Activated naive CD8-positive, alpha-beta T cell treated with anti-CD3 and anti-CD28 coated beads, Interleukin-2, amount 10 ng/mL, durations not matched to agents 7 days and 5 days (primary cell): ENCODE measurements around the gene SLC9A1. TPM values are rescaled to one million over a fixed set of nuclear protein-coding genes. Genes with fewer than 3 reads are reported as not detected.
A peak's percentile ranks its signal among the peaks of the same experiment; 100 is the strongest.

Experiments
- ATAC-seq: fragments of 150-1000 bp; cut with Tn5 transposase; one replicate; pipeline ENCODE4 v1.10.0; 2021; ENCODE audit warnings: low read depth, moderate library complexity
- POLR2A ChIA-PET: fragments of 350-600 bp; sonication (Branson Sonifier 250); formaldehyde crosslinking; loops from one replicate; lab custom pipeline; 2021; ENCODE audit warnings: antibody characterized with exemption; lab: Charles Lee
- DNase-seq: peaks from one replicate; pipeline ENCODE4 v3.0.0; 2021
- H3K27ac Mint-ChIP-seq: one replicate; pipeline ENCODE4 v1.8.0; 2022; ENCODE audit warnings: mild to moderate bottlenecking, mixed read lengths
- H3K27me3 Mint-ChIP-seq: one replicate; pipeline ENCODE4 v1.8.0; 2022; ENCODE audit warnings: mild to moderate bottlenecking, moderate library complexity, mixed read lengths
- H3K36me3 Mint-ChIP-seq: one replicate; pipeline ENCODE4 v1.8.0; 2021; ENCODE audit warnings: mild to moderate bottlenecking, mixed read lengths
- H3K4me1 Mint-ChIP-seq: one replicate; pipeline ENCODE4 v1.8.0; 2021; ENCODE audit warnings: mixed read lengths
- H3K4me3 Mint-ChIP-seq: one replicate; pipeline ENCODE4 v1.8.0; 2022; ENCODE audit warnings: mild to moderate bottlenecking, moderate library complexity, mixed read lengths
- H3K9me3 Mint-ChIP-seq: one replicate; pipeline ENCODE4 v1.8.0; 2021; ENCODE audit warnings: mixed read lengths
- total RNA-seq, 2 experiments: library from RNA; stranded (reverse); gene quantifications; one replicate each; pipeline ENCODE4 v1.2.3, GENCODE V29; 2021

The SLC9A1 gene
- total RNA-seq, 2 experiments from 2014 or later, result 23.7 to 24.5 TPM

DNA sequence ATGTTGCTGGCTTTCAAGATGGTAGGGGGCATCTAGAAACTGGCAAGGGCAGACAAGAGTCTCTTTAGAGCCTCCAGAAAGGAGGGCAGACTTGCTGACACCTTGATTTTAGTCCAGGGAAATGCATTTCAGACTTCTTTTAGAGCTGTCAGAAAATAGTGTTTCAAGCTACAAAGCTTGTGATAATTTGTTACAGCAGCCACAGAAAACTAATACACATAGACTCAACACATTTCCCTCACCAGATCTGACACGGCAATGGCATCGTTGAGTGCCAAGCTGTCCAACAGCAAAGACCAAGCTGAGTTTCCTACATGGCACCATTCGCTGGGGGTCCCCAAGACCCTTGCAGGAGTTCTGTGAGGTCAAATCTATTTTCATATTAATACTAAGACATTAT lies 62.0 kb downstream of the SLC9A1 start:
- Mint-ChIP-seq H3K9me3 (no peaks in the 10 kb centered on the region), H3K4me1 (peaks cover 3% of the 10 kb centered on the region), H3K27me3 (peaks cover 5% of the 10 kb centered on the region), H3K36me3 (no peaks in the 10 kb centered on the region), H3K27ac (no peak overlapping the region), H3K4me3 (no peak overlapping the region)
- POLR2A ChIA-PET, result interaction anchor here (0.7 kb wide), 1 partner anchor 180 kb away, joined by 3 read pairs; no protein-coding TSS in a partner anchor
- no peak for ATAC-seq
- no peak for DNase-seq

DNA sequence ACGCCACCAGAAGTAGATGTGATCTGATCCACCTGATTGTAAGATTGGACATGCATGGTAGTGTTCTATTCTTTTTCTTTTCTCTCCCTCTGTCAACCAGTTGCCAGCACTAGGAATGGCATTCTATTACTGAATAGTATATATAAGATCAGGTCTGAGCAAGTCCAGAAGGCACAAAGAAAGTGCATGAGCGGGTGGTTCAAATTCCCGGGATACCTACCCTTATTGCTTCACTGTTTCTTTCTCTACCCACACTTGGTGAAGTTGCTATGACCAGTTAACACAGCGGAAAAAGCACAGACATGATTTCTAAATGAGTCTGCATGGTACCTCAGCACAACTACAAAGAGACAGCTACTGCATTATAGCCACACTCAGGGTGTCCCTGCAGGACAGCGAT lies 64.0 kb downstream of the SLC9A1 start:
- H3K27ac Mint-ChIP-seq, result no peak overlapping the region
- H3K4me1 Mint-ChIP-seq, result peaks cover 2% of the 10 kb centered on the region
- peaks cover 5% of the 10 kb centered on the region for H3K27me3 Mint-ChIP-seq
- H3K4me3 Mint-ChIP-seq, result no peak overlapping the region
- H3K9me3 Mint-ChIP-seq, result peaks cover 6% of the 10 kb centered on the region
- peaks cover 2% of the 10 kb centered on the region for H3K36me3 Mint-ChIP-seq
- ATAC-seq (no peak), DNase-seq (no peak)
- POLR2A ChIA-PET, result no interaction called here

DNA sequence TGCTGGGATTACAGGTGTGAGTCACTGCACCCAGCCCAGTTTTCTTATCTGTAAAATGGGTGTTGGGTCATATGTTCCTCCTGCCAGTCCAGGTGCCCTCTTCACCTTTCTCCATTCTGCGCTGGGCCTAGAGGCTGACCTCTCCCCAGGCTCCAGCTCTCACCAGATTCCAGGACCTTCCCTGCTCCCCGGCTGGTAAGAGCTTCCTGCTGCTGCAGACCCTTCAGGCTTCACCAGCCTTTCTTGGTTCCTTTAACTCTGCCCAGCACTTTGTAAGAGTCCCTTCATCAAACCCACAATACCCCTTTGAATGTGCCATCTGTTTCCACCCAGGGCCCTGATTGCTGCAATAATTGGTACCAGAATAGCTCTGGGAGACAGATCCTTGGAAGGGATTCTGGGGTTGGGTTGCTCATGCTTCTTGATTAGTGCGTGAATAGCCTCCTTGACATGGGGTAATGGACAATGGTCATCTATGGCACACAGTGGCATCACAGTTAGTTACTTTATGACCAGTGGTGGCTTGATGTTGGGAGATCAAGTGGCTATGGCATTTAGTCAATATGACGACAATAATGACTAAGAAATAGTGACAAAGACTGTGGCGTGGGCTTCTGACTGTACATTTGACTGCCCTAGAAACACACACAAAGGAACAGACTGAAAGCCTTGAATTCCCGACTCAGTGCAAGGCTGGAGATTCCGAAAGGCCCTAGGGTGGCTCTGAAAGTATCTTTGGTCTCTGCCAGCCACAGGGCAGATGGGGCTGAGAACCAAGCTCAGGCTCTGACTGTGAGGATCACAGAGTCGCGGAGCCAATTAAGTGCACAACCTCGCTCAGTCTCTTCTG lies 67.3 kb downstream of the SLC9A1 start:
- ATAC-seq, result no peak

DNA sequence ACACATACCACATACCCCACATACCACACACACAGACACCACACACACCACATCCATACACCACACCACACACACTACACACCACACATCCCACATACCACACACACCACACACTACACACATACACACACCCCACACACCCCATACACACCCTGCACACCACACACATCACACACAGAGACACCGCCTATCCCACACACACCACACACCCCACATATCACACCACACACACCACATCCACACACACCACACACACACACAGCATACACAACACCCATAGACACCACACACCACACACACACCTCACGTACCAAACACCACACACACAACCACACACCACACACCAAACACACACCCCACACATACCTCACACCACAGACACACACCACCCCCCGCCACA lies 68.3 kb downstream of the SLC9A1 start:
- peaks cover 2% of the 10 kb centered on the region for H3K36me3 Mint-ChIP-seq
- peaks cover 6% of the 10 kb centered on the region for H3K9me3 Mint-ChIP-seq
- peaks cover 2% of the 10 kb centered on the region for H3K4me1 Mint-ChIP-seq
- ATAC-seq (no peak), DNase-seq (no peak)
- H3K4me3 Mint-ChIP-seq, result no peak overlapping the region
- H3K27ac Mint-ChIP-seq, result peak overlapping the region; percentile 73
- POLR2A ChIA-PET, result no interaction called here
- H3K27me3 Mint-ChIP-seq, result peaks cover 16% of the 10 kb centered on the region

More for the DNA sequence above, 67.3 kb downstream of the SLC9A1 start:
- DNase-seq, result no peak
- no peak overlapping the region for H3K27ac Mint-ChIP-seq
- H3K27me3 Mint-ChIP-seq, result peaks cover 14% of the 10 kb centered on the region
- H3K36me3 Mint-ChIP-seq, result peaks cover 2% of the 10 kb centered on the region
- H3K4me1 Mint-ChIP-seq, result peaks cover 2% of the 10 kb centered on the region
- POLR2A ChIA-PET, result no interaction called here
- H3K9me3 Mint-ChIP-seq, result peaks cover 6% of the 10 kb centered on the region
- no peak overlapping the region for H3K4me3 Mint-ChIP-seq

DNA sequence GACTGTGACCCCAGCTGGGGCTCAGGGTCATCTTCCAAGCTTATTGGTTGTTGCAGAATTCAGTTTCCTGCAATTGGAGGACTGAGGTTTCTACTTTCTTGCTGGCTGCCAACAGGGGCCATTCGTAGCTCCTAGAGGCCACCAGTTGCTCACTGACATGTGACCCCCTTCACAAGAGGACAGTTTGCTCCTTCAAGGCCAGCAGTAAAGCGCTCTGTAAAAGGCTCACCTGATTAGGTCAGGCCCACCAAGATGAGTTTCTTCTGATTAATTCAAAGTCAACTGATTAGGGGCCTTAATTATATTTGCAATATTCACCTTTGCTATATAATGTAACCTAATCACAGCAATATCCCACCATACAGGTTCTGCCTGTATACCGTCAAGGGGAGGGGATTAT lies 68.9 kb downstream of the SLC9A1 start:
- Mint-ChIP-seq H3K36me3 (peaks cover 2% of the 10 kb centered on the region), H3K9me3 (peaks cover 6% of the 10 kb centered on the region), H3K27me3 (peaks cover 13% of the 10 kb centered on the region), H3K4me1 (peaks cover 2% of the 10 kb centered on the region), H3K27ac (peak overlapping the region; percentile 73), H3K4me3 (no peak overlapping the region)
- no peak for DNase-seq
- POLR2A ChIA-PET, result no interaction called here
- no peak for ATAC-seq

DNA sequence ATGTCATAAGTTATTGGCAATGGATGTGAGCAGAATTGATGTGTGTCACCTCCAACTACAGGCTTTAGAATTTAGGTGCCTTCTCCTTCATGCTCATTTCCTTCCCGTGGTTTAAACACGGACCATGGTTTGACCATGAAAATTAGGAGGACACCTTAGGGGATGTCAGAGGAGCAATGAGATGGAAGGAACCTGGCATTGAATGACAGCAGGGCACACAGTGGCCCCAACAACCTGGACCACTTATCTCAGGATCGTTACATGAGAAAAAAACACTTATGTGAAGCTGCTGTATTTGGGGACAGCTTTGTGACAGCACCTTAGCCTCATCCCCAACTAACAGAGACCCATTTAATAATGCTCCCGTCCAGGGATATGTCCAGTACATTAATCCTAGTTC lies 70.8 kb downstream of the SLC9A1 start:
- peaks cover 6% of the 10 kb centered on the region for H3K9me3 Mint-ChIP-seq
- H3K4me3 Mint-ChIP-seq, result no peak overlapping the region
- DNase-seq (no peak), ATAC-seq (no peak)
- peaks cover 16% of the 10 kb centered on the region for H3K27me3 Mint-ChIP-seq
- peaks cover 2% of the 10 kb centered on the region for H3K36me3 Mint-ChIP-seq
- H3K27ac Mint-ChIP-seq, result no peak overlapping the region
- H3K4me1 Mint-ChIP-seq, result peaks cover 2% of the 10 kb centered on the region
- POLR2A ChIA-PET, result no interaction called here

DNA sequence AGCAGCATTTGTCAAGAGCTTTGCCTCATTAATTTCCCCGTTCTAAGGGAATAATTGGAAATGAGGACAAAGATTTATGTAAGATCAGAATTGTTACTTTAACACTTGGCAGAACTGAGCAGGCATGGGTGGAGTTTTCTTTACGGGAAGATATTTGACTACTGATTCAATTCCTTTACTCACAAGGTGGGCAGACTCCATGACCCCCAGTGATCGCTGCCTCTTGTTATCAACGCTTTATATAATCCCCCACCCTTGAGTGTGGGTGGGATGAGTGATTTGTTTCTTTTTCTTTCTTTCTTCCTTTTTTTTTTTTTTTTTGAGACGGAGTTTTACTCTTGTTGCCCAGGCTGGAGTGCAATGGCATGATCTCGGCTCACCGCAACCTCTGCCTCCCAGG lies 77.0 kb downstream of the SLC9A1 start:
- no peak overlapping the region for H3K27ac Mint-ChIP-seq
- H3K36me3 Mint-ChIP-seq, result no peaks in the 10 kb centered on the region
- DNase-seq, result no peak
- H3K4me1 Mint-ChIP-seq, result no peaks in the 10 kb centered on the region
- no peak for ATAC-seq
- no peak overlapping the region for H3K4me3 Mint-ChIP-seq
- POLR2A ChIA-PET, result no interaction called here
- H3K27me3 Mint-ChIP-seq, result peaks cover 16% of the 10 kb centered on the region
- H3K9me3 Mint-ChIP-seq, result no peaks in the 10 kb centered on the region

DNA sequence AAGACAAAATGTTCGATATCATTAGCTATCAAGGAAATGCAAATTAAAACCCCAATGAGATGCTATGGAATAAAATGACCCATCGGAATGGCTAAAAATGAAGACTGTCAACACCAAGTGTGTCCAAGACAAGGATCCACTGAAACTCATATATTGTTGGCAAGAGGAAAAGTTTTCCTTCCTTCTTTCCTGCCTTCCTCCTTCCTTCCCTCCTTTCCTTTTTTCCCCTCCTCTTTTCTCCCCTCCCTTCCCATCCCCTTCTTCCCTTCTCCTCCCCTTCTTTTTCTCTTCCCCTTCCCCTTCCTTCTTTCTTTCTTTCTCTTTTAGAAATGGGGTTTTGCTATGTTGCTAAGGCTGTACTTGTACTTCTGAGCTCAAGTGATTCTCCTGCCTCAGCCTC lies 78.1 kb downstream of the SLC9A1 start:
- DNase-seq, result no peak
- no peaks in the 10 kb centered on the region for H3K9me3 Mint-ChIP-seq
- H3K36me3 Mint-ChIP-seq, result no peaks in the 10 kb centered on the region
- no peak overlapping the region for H3K4me3 Mint-ChIP-seq
- ATAC-seq, result no peak
- no peak overlapping the region for H3K27ac Mint-ChIP-seq
- H3K27me3 Mint-ChIP-seq, result peaks cover 11% of the 10 kb centered on the region
- H3K4me1 Mint-ChIP-seq, result no peaks in the 10 kb centered on the region
- POLR2A ChIA-PET, result no interaction called here

DNA sequence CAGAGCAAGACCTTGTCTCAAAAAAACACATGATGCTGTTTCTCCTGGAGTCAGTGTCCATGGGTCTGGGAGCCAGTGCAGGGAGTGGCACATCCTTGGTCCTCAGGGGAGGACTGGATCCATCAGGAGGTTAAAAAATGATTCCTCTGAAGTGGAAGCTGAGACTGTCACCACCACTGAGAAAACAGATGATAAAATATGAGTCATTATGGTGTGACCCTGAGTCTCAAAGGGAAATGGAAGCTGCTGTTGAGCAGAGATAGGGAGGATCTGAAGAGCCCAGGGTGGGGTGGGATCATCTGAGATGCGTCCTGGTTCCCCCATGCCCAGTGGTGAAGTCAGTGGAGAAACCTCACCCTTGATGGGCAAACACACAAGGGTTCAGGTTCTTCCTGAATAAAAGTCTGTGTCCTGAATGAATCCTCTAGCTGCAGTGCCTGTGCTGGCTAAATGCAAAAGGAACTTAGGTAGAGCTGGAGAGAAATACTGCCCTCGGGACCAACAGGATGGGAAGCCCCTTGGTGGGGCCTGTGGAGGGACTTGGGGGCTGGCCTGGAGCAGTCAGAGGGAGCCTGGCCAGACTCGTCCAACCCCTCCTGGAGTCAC lies 80.6 kb downstream of the SLC9A1 start:
- Mint-ChIP-seq H3K4me1 (no peaks in the 10 kb centered on the region), H3K27me3 (peaks cover 8% of the 10 kb centered on the region), H3K36me3 (no peaks in the 10 kb centered on the region), H3K4me3 (no peak overlapping the region), H3K9me3 (no peaks in the 10 kb centered on the region), H3K27ac (no peak overlapping the region)
- ATAC-seq (no peak), DNase-seq (no peak)
- POLR2A ChIA-PET, result no interaction called here

DNA sequence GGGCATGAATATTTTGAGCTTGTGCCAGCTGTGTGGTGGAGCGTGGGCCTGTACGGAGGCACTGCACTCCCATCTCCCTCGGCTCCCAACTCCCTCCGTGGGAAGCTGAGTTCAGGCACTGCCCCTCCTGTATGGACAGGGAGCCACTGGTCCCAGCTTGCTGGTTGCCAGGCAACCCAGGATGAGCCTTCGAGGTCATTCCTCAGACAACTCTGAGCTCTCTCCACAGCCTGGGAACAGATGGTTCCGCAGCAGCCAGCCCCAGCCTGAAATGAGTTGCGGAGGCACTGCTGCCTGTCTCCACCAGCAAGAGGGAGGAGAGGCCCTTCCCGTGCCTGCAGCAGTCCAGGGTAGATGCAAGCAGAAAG lies 83.9 kb downstream of the SLC9A1 start:
- H3K27ac Mint-ChIP-seq, result no peak overlapping the region
- DNase-seq (no peak), ATAC-seq (no peak)
- POLR2A ChIA-PET, result no interaction called here
- no peaks in the 10 kb centered on the region for H3K36me3 Mint-ChIP-seq
- no peaks in the 10 kb centered on the region for H3K27me3 Mint-ChIP-seq
- H3K4me3 Mint-ChIP-seq, result no peak overlapping the region
- H3K9me3 Mint-ChIP-seq, result no peaks in the 10 kb centered on the region
- no peaks in the 10 kb centered on the region for H3K4me1 Mint-ChIP-seq

DNA sequence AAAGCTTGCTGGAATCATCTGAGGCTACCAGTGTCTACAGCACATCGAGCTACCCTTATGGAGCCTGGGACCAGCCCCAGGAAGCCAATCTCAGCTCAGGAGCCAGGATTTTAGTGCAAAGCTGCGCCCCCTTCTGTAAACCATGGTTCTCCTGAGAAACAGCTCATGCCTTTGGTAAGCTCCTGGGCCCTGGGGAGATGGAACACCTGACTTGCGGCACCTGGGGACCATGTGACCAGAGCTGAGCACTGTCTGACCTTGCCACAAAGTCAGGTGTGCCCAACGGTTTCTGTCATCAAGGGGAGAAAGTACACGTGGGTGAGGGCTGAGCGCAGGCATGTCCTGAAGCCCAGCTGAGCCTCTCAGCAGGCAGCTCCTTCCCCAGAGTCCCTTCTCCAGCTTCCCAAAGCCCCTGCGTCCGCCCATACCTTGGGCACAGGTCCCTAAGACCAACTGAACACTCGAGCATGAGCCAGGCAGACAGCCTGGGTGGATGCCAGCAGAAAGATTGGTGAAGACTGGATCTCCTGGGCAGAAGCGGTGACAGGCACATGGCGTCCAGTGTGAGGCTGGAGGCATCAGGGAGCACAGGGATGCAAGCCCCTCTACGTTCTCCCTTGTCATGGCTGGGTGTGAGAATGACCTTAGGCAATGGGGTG lies 84.4 kb downstream of the SLC9A1 start:
- no peaks in the 10 kb centered on the region for H3K4me1 Mint-ChIP-seq
- H3K9me3 Mint-ChIP-seq, result no peaks in the 10 kb centered on the region
- no peak overlapping the region for H3K4me3 Mint-ChIP-seq
- POLR2A ChIA-PET, result no interaction called here
- DNase-seq (no peak), ATAC-seq (no peak)
- no peaks in the 10 kb centered on the region for H3K27me3 Mint-ChIP-seq
- no peak overlapping the region for H3K27ac Mint-ChIP-seq
- no peaks in the 10 kb centered on the region for H3K36me3 Mint-ChIP-seq

DNA sequence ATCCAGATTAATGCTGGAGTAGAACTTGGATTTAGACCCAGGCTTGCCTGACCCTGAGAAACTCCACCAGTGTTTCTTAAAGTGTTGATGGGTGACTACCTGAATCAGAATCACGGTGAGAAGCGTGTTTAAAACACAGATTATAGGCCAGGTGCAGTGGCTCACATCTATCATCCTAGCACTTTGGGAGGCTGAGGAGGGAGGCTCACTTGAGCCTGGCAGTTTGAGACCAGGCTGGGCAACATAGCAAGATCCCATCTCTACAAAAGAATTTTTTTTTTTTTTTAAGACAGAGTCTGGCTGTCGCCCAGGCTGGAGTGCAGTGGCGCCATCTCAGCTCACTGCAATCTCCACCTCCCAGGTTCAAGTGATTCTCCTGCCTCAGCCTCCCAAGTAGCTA lies 86.0 kb downstream of the SLC9A1 start:
- Mint-ChIP-seq H3K27me3 (no peaks in the 10 kb centered on the region), H3K36me3 (no peaks in the 10 kb centered on the region), H3K4me3 (no peak overlapping the region), H3K9me3 (no peaks in the 10 kb centered on the region), H3K4me1 (no peaks in the 10 kb centered on the region), H3K27ac (no peak overlapping the region)
- DNase-seq, result no peak
- POLR2A ChIA-PET, result no interaction called here
- no peak for ATAC-seq

DNA sequence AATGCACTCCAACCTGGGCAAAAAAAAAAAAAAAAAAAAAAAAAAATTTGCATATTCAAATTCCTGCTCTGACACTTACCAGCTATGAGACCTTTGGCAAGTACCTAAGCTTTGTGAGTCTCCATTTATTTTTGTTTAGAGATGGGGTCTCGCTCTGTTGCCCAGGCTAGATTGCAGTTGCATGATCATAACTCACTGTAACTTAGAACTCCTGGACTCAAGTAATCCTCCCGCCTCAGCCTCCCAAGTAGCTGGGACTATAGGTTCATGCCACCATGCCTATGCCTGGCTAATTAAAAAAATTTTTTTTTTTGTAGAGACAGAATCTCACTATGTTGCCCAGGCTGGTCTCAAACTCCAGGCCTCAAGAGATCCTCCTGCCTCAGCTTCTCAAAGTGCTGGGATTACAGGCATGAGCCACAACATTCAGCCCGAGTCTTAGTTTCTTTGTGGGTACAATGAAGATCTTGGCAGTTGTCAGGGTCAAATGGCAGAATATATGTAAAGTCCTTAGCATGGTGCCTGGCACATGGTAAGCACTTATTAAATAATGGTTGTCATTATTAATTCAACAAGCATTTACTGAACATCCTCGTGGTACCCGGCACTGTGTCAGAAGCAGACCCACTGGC lies 88.8 kb downstream of the SLC9A1 start:
- no peaks in the 10 kb centered on the region for H3K9me3 Mint-ChIP-seq
- H3K36me3 Mint-ChIP-seq, result no peaks in the 10 kb centered on the region
- H3K4me3 Mint-ChIP-seq, result no peak overlapping the region
- POLR2A ChIA-PET, result interaction anchor here (0.7 kb wide), 1 partner anchor 94 kb away, joined by 3 read pairs; no protein-coding TSS in a partner anchor
- ATAC-seq, result no peak
- H3K4me1 Mint-ChIP-seq, result no peaks in the 10 kb centered on the region
- no peaks in the 10 kb centered on the region for H3K27me3 Mint-ChIP-seq
- no peak overlapping the region for H3K27ac Mint-ChIP-seq
- DNase-seq, result no peak
